Tibial nerve (tissue), 4 donors: ENCODE results near the gene MST1R. TPM values are rescaled to one million over a fixed set of nuclear protein-coding genes. Genes with fewer than 3 reads are reported as not detected.

Experiments
- DNase-seq, 2 donors: peaks; one replicate each; pipeline ENCODE4 v3.0.0-alpha.2; 2019; ENCODE audit warnings: low spot score in 2 of 2
- H3K27ac ChIP-seq, 4 donors: fragments of 200-600 bp; sonication (generic) in 3 of 4; one replicate each; pipeline ENCODE4 v1.5.1; 2017 to 2019; ENCODE audit warnings: mild to moderate bottlenecking in 1 of 4
- H3K27me3 ChIP-seq, 2 donors: fragments of 200-600 bp; sonication (generic) in 1 of 2; one replicate each; pipeline versions ENCODE4 v1.5.1 to v1.6.0; 2017 to 2019
- H3K36me3 ChIP-seq, 3 donors: fragments of 200-600 bp; sonication (generic); one replicate each; pipeline ENCODE4 v1.5.1; 2018 to 2019
- H3K4me1 ChIP-seq, 4 donors: fragments of 200-600 bp; sonication (generic) in 3 of 4; one replicate each; pipeline ENCODE4 v1.5.1; 2017 to 2019
- H3K4me3 ChIP-seq, 4 donors: fragments of 200-600 bp; sonication (generic) in 3 of 4; one replicate each; pipeline ENCODE4 v1.5.1; 2017 to 2019; ENCODE audit warnings: mild to moderate bottlenecking in 1 of 4, moderate library complexity in 1 of 4
- H3K9me3 ChIP-seq, 4 donors: fragments of 200-600 bp; sonication (generic) in 3 of 4; one replicate each; pipeline ENCODE4 v1.5.1; 2017 to 2019
- EP300 ChIP-seq, 2 donors: sonication (generic); formaldehyde crosslinking; IDR thresholded peaks; one replicate each; pipeline ENCODE4 v1.6.1; 2017; ENCODE audit warnings: antibody characterized with exemption in 2 of 2, mild to moderate bottlenecking in 1 of 2
- POLR2A ChIP-seq, 2 donors: fragments of 450-650 bp; IDR thresholded peaks; one replicate each; pipeline ENCODE4 v1.6.1; 2017; ENCODE audit warnings: antibody characterized with exemption in 2 of 2, mild to moderate bottlenecking in 2 of 2, moderate library complexity in 2 of 2
- WGBS, 2 donors: methylation state at CpG; one replicate each; pipeline ENCODE4 v1.1.5; 2018; 5-methylcytosine and 5-hydroxymethylcytosine counted together
- total RNA-seq, 4 donors: library from RNA; depleted of rRNA; stranded (reverse); fragments of >200 nt; gene quantifications; one replicate each; pipeline ENCODE4 v1.1.0, GENCODE V29; 2016
- TF ChIP-seq, protein P1 (sequence below), 5 experiments: fragments of 200-600 bp in 3 of 5; fragments of 450-650 bp in 2 of 5; sonication (generic) in 3 of 5; IDR thresholded peaks; one replicate each; pipeline ENCODE4 v1.5.1; 2016 to 2019; ENCODE audit warnings: antibody characterized with exemption in 5 of 5, mild to moderate bottlenecking in 3 of 5, moderate library complexity in 2 of 5

MST1R gene
- total RNA-seq, 4 donors from 2014 or later, result 1.0 to 2.8 (median 2.3) TPM

DNA sequence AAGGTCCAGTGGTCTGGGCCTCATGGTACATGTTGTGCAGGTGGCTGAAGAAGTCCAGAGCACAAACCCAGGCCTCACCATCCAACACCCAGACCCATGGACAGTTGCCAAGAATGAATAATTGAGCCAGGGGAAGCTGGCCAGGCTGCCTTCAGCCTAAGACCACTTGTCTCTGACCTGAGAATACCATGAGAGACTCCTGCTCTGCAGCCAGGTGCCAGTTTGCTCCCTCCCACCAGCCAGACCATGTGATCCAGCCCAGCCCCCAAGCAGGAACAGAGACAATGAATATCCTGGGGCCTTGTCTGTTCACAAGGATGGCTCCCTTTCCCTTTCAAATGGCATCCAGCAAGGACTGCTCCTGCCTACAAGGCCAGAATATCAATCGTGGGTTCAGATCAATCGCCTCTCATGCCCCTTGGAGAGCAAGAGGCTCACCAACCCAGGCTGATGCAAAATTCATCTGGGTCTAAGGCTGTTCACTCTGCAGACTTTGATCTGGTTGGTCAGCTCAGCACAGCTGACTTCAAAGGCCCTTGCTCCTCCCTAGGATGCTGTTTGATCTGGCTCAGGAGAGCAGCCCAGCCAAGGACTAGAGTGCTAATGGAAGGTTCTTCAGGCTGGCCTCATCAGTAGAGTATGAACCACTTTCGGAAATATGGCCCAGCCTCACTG is 60.7 kb downstream of the MST1R start:
- Histone ChIP-seq H3K4me1 (peaks cover 0 to 27% (median 0%) of the 10 kb centered on the region in 4 donors), H3K36me3 (peaks cover 0 to 7% (median 0%) of the 10 kb centered on the region in 3 donors), H3K4me3 (no peak overlapping the region), H3K27me3 (no peaks in the 10 kb centered on the region), H3K27ac (no peak overlapping the region), H3K9me3 (no peaks in the 10 kb centered on the region)
- 93 to 100% methylated on average over 3 of the region's 3 CpGs for WGBS, 2 donors
- no peak for DNase-seq
- TF ChIP-seq, protein P1, sequence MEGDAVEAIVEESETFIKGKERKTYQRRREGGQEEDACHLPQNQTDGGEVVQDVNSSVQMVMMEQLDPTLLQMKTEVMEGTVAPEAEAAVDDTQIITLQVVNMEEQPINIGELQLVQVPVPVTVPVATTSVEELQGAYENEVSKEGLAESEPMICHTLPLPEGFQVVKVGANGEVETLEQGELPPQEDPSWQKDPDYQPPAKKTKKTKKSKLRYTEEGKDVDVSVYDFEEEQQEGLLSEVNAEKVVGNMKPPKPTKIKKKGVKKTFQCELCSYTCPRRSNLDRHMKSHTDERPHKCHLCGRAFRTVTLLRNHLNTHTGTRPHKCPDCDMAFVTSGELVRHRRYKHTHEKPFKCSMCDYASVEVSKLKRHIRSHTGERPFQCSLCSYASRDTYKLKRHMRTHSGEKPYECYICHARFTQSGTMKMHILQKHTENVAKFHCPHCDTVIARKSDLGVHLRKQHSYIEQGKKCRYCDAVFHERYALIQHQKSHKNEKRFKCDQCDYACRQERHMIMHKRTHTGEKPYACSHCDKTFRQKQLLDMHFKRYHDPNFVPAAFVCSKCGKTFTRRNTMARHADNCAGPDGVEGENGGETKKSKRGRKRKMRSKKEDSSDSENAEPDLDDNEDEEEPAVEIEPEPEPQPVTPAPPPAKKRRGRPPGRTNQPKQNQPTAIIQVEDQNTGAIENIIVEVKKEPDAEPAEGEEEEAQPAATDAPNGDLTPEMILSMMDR (IDR thresholded peaks at IDR 0.05), result no peak
- TF ChIP-seq EP300 (IDR thresholded peaks at IDR 0.05) (no peak), POLR2A (IDR thresholded peaks at IDR 0.05) (no peak)

DNA sequence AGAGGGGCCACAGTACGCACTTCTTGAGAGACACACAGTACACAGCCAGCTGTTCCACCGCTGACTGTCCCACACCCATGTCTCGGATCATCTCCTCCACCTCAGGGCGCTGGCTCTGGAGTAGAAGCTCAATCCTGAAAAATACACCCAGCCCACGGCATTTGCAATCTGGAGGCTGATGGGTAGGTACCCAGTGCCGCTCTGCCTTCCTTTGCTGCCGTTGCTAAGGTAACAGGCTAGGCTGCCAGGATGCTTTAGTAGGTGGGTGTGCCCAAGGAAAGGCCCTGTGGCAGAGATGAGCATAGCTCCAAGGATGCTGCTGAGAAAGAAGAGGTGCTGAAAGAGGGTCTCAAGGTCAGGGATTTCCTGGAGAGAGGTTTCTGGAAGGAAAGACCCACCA is 61.9 kb downstream of the MST1R start:
- Histone ChIP-seq H3K36me3 (peaks cover 0 to 7% (median 0%) of the 10 kb centered on the region in 3 donors), H3K27me3 (no peaks in the 10 kb centered on the region), H3K27ac (no peak overlapping the region), H3K4me1 (peaks cover 0 to 27% (median 0%) of the 10 kb centered on the region in 4 donors), H3K9me3 (no peaks in the 10 kb centered on the region), H3K4me3 (no peak overlapping the region)
- DNase-seq, result no peak
- TF ChIP-seq, protein P1 (IDR thresholded peaks at IDR 0.05), result no peak
- TF ChIP-seq EP300 (IDR thresholded peaks at IDR 0.05) (no peak), POLR2A (IDR thresholded peaks at IDR 0.05) (no peak)
- WGBS, 2 donors, result 90 to 92% methylated on average over 4 to 7 of the region's 7 CpGs

DNA sequence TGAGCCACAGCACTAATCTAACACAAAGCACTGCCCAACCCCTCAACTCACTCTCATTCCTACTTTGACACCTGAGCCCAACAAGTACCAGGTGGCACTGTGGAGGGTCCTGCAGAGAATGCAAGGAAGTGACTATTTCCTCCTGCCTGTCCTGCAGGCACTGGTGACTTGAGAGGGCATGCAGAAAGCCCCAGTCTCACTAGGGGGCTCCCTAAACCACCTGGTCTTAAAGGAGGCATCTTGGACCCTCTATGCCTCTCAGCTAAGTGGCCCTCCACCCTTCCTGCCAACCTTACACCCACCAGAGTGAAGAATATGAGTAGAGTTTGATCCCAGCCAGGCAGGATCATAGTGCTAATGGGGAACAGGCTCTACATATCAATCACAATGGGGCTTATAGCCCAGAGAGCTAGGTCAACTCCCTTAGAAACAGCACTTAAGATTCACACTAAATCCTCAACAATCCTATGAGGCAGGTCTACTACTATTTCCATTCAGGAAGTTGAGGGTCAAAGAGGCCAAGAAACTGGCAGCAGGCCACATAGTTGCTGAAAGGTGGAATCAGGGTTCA is 62.5 kb downstream of the MST1R start:
- DNase-seq, result no peak
- TF ChIP-seq, protein P1 (IDR thresholded peaks at IDR 0.05), result no peak
- TF ChIP-seq POLR2A (IDR thresholded peaks at IDR 0.05) (no peak), EP300 (IDR thresholded peaks at IDR 0.05) (no peak)
- H3K36me3 ChIP-seq, result peaks cover 0 to 4% (median 0%) of the 10 kb centered on the region in 3 donors
- no peaks in the 10 kb centered on the region for H3K27me3 ChIP-seq
- H3K9me3 ChIP-seq, result no peaks in the 10 kb centered on the region
- H3K4me1 ChIP-seq, result peaks cover 0 to 27% (median 0%) of the 10 kb centered on the region in 4 donors
- no peak overlapping the region for H3K4me3 ChIP-seq
- H3K27ac ChIP-seq, result no peak overlapping the region

DNA sequence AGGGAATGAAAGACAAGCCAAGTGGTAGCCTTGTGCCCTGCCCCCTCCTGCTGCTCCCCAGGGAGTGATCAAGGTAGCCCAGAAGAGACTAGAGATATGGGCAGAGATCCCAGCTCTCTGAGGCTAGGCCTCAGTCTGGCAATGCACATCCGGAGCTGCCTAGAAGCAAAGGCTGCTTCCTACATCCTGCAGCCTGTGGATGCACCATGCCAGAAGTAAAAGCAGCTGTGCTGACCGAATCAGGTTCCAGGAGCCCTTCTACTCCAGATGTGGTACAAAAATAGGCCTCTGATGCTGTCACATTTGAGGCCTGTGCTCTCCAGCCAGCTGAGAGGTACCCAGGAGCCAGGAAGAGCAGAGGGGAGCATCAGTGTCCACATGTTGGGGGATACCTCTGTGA is 63.3 kb downstream of the MST1R start:
- TF ChIP-seq POLR2A (IDR thresholded peaks at IDR 0.05) (no peak), EP300 (IDR thresholded peaks at IDR 0.05) (no peak)
- TF ChIP-seq, protein P1 (IDR thresholded peaks at IDR 0.05), result no peak
- no peak overlapping the region for H3K27ac ChIP-seq
- 65 to 74% methylated on average over 2 of the region's 2 CpGs for WGBS, 2 donors
- no peaks in the 10 kb centered on the region for H3K36me3 ChIP-seq
- H3K4me3 ChIP-seq, result no peak overlapping the region
- no peak for DNase-seq
- no peaks in the 10 kb centered on the region for H3K9me3 ChIP-seq
- H3K4me1 ChIP-seq, result peaks cover 0 to 27% (median 0%) of the 10 kb centered on the region in 4 donors
- no peaks in the 10 kb centered on the region for H3K27me3 ChIP-seq

DNA sequence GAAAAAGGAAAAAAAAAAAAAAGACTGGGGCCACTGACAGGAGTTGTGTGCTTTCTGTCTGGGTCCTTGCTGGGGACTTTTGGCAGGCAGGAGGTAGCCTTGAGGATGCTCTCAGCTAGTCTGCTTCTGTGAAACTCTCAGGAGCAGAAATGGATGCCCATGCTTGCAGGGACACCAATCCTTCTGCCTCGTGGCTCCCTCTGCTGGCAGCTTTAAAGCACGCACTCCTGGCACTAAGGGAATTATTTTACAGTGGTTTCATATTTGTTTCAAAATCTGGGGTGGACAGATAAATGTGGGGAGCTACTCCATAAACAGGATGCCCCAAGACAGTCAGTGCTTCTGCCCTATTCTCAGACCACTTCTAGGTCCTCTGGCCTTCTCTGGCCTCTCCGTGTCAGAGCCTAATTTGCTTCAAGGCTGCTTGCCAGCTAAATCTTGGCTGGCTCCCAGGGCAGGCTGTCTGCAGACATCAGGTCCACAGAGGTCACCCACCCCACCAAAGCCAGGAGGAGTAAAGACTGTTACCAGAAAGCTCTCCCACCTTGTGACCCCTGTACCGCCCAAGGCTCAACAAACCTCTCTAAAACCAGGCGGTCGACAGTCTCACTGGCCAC is 64.4 kb downstream of the MST1R start:
- H3K4me1 ChIP-seq, result peaks cover 0 to 27% (median 0%) of the 10 kb centered on the region in 4 donors
- H3K9me3 ChIP-seq, result no peaks in the 10 kb centered on the region
- 22% methylated on average over 6 of the region's 6 CpGs for WGBS, 2 donors
- peaks cover 0 to 2% (median 0%) of the 10 kb centered on the region in 3 donors for H3K36me3 ChIP-seq
- H3K27ac ChIP-seq, result peak overlapping the region in 1 of 4 donors; percentile 12
- DNase-seq, result peak; percentile 76 to 90
- peak in 1 of 2 donors; percentile 48 for TF ChIP-seq EP300 (IDR thresholded peaks at IDR 0.05)
- TF ChIP-seq, protein P1 (IDR thresholded peaks at IDR 0.05), result peak; percentile 78 to 94 (median 88)
- no peak for TF ChIP-seq POLR2A (IDR thresholded peaks at IDR 0.05)
- H3K27me3 ChIP-seq, result no peaks in the 10 kb centered on the region
- H3K4me3 ChIP-seq, result no peak overlapping the region
